Activated CD4-positive, alpha-beta T cell treated with anti-CD3 and anti-CD28 coated beads, Interleukin-2, amount 50 U/mL, for 24 hours (primary cell): ENCODE results near the gene EVX2.

ENCODE experiments used
- DNase-seq, 2 donors: peaks; one replicate each; pipeline ENCODE4 v3.0.0-alpha.2; 2020; ENCODE audit warnings: low read depth in 1 of 2, low spot score in 1 of 2

The EVX2 gene

DNA sequence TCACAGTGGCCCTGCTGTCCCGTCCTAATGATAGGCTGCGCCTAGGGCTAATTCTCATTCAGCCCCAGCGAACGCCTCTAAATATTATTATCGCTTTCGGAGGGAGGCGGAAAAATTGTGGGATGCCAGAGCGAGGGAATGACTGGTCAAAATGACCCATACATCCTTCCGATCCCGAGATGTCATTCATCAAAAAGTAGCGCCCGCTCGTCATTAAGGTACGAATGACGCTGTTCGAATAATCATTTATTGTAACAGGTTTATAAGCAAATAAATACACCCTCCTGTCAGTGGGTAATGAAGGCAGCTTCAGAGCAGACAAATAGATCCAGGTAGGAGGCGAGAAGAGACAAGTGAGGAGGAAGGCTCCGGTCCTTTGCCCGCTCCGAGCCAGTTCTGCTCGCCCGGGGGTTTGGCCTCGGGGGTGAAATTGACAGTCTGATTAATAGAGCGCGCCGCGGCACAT lies at the start of gene EVX2:
Gene EVX2 (minus strand): TSS at position 167 of the 466 bp plus-strand sequence. CDS start 186 bp downstream, outside the sequence.
- DNase-seq, result no peak

DNA sequence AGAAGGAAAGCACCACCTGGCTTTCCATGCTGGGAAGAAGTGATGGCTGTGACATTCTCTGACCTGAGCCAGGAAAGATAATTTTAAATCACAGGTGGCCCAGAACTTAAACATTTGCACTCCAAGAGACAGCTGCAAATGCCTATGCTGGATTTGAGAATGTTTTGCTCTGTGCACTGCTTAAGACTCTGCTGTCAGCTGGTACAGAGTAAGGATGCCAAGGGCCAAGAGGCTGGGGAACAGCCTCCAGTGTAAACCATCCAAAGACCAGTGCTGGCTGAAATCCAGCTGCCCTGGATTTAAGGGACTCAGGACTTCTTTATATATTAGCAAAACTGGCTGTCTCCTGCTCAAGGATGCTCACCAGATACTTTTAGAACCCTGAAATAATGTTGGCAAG lies 49.6 kb upstream of the EVX2 start:
- DNase-seq, result no peak

DNA sequence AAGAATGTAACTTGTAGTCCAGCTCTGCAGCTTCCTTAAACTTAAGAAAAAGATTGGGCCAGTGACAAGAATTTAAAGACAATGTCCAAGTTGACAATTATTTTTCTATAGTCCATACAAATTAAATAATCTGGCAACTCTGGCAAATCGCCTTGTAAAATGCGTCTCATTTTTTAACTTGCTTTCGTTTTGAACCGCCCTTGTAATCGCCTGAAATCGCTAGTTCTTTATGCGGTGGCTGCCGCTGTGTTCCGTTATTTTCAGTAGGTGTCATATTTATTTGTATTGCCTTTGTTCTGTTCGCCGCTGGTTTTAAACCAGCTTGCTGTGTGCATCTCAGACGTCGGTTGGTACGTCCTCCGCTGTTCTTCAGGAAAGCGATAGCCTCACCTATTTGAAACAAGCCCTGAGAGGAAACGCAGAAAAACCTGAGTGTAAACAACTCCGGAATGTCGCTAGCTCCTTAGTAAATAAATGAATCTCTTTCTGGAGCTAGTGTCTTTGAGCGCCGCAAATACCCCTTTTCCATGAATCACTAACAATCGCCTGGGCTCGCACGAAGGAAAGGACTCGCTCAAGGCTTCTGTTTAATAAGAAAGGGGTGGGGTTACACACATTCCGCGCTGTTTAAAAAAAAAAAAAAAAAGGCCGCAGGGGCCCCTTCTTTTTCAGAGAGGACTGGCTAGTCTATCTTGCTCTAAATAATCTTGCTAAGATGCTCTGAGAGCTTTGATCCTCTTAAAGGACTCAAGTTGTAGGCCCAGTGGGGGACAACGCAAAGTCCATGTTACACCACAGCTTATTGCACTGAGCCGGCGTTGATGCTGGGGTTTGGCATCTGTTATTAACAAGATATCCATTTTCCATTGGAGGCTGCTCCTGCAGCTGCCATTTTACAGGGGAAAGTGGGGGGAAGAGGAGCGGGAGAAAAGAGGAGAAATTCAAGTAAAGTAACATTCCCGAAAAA lies 48.7 kb upstream of the EVX2 start:
- DNase-seq, result no peak

DNA sequence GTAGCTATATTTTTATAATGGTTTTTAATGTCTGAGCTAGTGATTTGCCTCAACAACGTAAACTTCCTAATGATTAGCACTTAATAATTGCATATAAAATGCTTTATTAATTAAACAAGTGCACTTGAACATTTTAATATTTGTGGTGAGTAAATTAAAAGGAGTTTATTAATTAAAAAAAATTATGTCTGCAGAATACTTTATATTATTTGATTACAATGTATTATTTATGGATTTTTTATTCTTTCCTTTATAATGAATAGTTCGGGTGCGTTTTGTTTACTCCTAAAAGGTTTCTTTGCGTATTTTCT lies 48.0 kb upstream of the EVX2 start:
- DNase-seq, result no peak

DNA sequence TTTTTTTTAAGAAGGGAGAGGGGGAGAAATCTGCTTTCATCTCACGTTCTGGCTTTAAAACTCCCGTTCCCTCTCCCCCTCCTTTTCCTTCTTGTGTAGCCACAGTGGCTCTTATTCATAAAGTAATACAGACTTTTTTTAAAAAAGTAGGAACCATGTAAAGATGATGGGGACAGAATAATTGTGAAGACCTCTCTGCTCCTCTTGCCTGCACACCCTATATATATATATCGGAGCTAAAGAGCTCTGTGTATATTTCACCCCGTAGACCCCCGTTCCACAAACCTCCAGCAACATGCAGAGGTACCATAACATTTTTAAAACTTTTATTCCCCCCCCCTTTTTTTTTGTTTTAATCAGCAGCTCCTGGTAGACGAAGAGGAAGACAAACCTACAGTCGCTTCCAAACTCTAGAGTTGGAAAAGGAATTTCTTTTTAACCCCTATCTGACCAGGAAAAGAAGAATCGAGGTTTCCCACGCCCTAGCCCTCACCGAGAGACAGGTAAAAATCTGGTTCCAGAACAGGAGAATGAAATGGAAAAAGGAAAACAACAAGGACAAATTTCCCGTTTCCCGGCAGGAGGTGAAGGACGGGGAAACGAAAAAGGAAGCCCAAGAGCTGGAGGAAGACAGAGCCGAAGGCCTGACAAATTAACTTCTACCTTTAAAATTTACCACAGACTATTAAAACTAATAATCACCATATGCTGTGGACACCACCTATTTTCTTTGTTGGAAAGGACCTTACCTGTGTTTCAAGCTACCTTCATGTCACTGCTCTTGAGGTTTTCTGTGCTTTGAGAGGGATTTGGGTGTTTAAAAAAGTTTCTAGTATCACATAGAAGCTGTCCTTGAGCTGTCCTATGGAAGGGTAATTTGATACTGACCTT lies 47.4 kb upstream of the EVX2 start:
- DNase-seq, result no peak

- no peak for DNase-seq
Observed at GRCh38 chr2:176130147-176130956, 46.6 kb upstream of the EVX2 start.

GRCh38 chr2:176129813-176130146 lies 46.0 kb upstream of the EVX2 start:
- no peak for DNase-seq

- DNase-seq, result no peak
Observed at GRCh38 chr2:176128982-176129796, 45.4 kb upstream of the EVX2 start, which contains the start of gene HOXD8. Gene HOXD8, plus strand, starts transcription at chr2:176129705. Its CDS starts 662 bp downstream, at chr2:176130367.

GRCh38 chr2:176128172-176128981 lies 44.6 kb upstream of the EVX2 start:
- DNase-seq, result no peak

GRCh38 chr2:176127774-176128072 lies 44.0 kb upstream of the EVX2 start:
- no peak for DNase-seq

GRCh38 chr2:176126929-176127773 lies 43.4 kb upstream of the EVX2 start:
- peak; percentile 52 to 60 for DNase-seq

DNA sequence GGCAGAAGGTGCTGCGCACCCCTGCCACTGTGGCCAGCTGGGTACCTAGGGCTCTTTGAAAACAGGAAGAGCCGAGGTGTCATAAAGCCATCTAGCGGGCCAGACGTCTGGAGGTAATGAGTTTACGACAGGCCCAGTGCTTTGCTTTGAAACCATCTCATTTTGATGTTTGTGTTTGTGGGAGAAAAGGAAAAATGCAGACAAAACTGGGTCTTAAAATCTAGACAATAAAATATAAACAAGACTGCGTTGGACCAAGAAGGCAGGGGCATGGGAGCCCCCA lies 42.0 kb upstream of the EVX2 start:
- DNase-seq, result no peak

DNA sequence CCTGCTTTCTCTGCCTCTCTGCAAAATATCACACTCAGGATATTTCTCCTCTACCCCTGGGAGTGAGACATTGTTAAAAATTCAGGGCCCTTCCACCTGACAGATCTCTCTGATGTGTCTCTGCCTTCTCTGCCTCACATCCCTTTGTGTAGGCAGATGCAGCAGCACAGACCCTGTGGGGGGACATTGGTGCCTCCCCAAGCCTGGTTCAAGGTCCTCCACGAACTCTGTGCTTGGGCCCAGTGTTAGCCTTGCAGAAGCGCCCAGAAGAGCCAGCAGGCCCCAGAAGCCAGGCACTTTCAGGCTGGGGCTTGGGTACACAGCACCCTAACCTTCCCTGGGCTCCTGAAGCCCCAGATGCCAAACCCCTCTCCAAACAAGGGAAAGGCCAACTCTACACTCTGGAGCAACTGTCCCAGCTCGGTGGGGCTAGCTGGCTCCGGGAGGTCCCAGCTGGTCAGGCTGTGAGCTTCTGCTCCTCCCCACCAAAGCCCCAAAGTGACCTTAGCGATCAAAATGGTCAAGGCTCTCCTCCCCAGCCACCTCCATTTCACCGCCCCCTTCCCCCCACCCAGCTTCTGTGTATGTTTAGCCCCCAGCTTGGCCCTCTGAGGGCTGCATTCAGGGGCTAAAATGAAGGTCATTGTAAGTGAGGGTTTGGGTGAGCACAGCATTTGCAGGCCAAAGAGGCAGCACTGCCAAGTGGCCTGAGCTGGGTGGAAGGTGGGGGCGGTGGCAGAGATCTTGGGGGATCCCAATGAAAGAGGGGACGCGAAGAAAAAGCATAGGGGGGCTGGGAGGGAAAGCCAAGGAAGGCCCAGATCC lies 41.4 kb upstream of the EVX2 start:
- DNase-seq, result no peak

DNA sequence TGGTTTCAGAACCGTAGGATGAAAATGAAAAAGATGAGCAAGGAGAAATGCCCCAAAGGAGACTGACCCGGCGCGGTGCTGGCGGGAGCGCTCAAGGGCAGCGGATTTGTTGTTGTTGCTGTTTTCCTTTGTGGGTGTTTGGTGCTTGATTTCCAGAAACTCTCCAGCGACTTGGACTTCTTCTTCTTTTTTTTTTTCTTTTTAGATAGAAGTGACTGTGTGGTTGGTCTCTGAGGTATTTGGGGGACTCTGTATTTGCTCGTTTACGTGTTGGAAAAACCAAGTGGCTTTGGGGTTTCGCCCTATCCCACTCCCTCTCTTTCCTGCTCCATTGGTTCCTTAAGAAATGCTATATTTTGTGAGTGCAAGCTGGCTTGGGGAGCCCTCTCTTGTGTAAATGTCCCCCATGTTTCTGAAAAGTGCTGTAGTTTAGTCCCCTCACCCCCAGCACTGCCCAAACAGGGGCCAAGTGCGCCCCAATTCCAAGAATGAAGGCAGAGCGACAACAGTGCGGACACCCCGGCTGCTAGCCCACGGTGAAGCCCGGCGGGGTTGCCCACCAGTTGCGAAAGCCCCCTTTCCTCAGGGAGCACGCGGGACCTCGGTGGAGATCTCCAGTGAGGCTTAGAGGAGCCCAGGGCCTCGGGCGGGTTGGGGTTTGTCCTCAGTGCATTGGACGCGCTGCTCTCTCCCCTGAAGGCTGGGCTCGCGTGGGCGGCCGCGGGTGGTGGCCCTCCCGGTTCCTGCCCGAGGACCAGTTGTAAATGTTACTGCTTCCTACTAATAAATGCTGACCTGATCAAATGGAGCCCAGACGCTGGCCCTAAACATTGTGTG lies 40.6 kb upstream of the EVX2 start:
- no peak for DNase-seq

DNA sequence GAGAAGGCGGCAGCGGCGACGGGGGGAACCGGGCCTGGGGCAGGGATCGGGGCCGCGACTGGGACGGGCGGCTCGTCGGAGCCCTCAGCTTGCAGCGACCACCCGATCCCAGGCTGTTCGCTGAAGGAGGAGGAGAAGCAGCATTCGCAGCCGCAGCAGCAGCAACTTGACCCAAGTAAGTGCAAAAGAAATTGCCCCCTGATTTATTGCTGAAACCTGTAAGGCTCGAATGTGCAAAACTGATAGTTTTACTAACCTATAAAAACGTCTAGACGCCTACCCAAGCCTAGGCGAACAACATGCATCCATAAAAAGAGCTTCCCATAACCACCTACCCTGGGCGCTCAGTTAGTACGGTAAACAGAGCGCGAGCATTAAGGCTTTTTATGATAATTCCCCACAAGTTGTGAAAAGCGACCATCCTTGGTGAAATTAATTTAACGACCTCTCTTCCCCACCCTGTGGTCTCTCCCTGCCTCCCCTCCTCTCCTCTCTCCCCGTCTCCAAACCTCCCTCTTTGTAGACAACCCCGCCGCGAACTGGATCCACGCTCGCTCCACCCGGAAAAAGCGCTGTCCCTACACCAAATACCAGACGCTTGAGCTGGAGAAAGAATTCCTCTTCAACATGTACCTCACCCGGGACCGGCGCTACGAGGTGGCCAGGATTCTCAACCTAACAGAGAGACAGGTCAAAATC lies 39.8 kb upstream of the EVX2 start:
- DNase-seq, result no peak

GRCh38 chr2:176122683-176123410 lies 39.1 kb upstream of the EVX2 start, which contains the start of gene HOXD9:
Gene HOXD9, plus strand, starts transcription at chr2:176122719. Its CDS starts 50 bp downstream, at chr2:176122769.
- no peak for DNase-seq
